Caco-2 (cell line): ENCODE measurements around the gene ZRANB1. TPM values are rescaled to one million over a fixed set of nuclear protein-coding genes. Genes with fewer than 3 reads are reported as not detected.

ENCODE experiments used
- BruUV-seq: library from RNA; stranded (reverse); fragments of 400-500 nt; replicated peaks from 2 replicates; lab custom pipeline; 2021; lab: Mats Ljungman, UMichigan
- CTCF ChIA-PET: fragments of 300-600 bp; sonication (Branson Sonifier 250); formaldehyde crosslinking; loops from one replicate; lab custom pipeline; 2022; ENCODE audit warnings: antibody characterized with exemption; lab: Charles Lee
- POLR2A ChIA-PET: fragments of 300-600 bp; sonication (Branson Sonifier 250); formaldehyde crosslinking; loops from one replicate; lab custom pipeline; 2022; ENCODE audit warnings: antibody characterized with exemption; lab: Charles Lee
- DNase-seq, 2 experiments: peaks; one replicate each; pipeline versions ENCODE4 v3.0.0 to v3.0.0-alpha.2; 2020 to 2022
- H3K27me3 ChIP-seq: replicated peaks from 2 replicates; pipeline ENCODE4 v1.6.0; 2011; ENCODE audit warnings: low read length; ENCODE audit not compliant: control insufficient read depth, insufficient read depth
- H3K36me3 ChIP-seq: 2 replicates; pipeline ENCODE4 v1.5.1; 2011; ENCODE audit warnings: low read length; ENCODE audit not compliant: control insufficient read depth, insufficient read depth
- H3K4me1 ChIP-seq: fragments of 250-450 bp; sonication (Bioruptor Pico); 2 replicates; pipeline ENCODE4 v1.5.1; 2020; ENCODE audit warnings: mild to moderate bottlenecking
- H3K4me3 ChIP-seq: 2 replicates; pipeline ENCODE4 v1.5.1; 2011; ENCODE audit warnings: low read depth, mild to moderate bottlenecking, control low read depth, low read length
- H3K9me3 ChIP-seq: fragments of 250-450 bp; sonication (Bioruptor Pico); 2 replicates; pipeline ENCODE4 v1.5.1; 2020; ENCODE audit warnings: mild to moderate bottlenecking, moderate library complexity
- H3K27ac Mint-ChIP-seq: one replicate; pipeline ENCODE4 v1.8.0; 2022; ENCODE audit warnings: mixed read lengths; ENCODE audit not compliant: unreplicated experiment
- H3K27me3 Mint-ChIP-seq: one replicate; pipeline ENCODE4 v1.8.0; 2022; ENCODE audit warnings: mixed read lengths; ENCODE audit not compliant: insufficient read depth, unreplicated experiment
- H3K36me3 Mint-ChIP-seq: one replicate; pipeline ENCODE4 v1.8.0; 2022; ENCODE audit warnings: mild to moderate bottlenecking, mixed read lengths; ENCODE audit not compliant: insufficient read depth, unreplicated experiment
- H3K4me1 Mint-ChIP-seq: one replicate; pipeline ENCODE4 v1.8.0; 2022; ENCODE audit warnings: low read depth, mixed read lengths; ENCODE audit not compliant: unreplicated experiment
- H3K4me3 Mint-ChIP-seq: one replicate; pipeline ENCODE4 v1.8.0; 2022; ENCODE audit warnings: mild to moderate bottlenecking, moderate library complexity, mixed read lengths; ENCODE audit not compliant: unreplicated experiment
- H3K9me3 Mint-ChIP-seq: one replicate; pipeline ENCODE4 v1.8.0; 2022; ENCODE audit warnings: mixed read lengths; ENCODE audit not compliant: unreplicated experiment
- CTCF ChIP-seq, 2 experiments: fragments of 200-600 bp in 1 of 2; IDR thresholded peaks; 1 replicate in 1 of 2; 2 replicates in 1 of 2; pipeline versions ENCODE4 v1.5.1 to v1.8.0; 2011 to 2022; ENCODE audit warnings: antibody characterized with exemption in 1 of 2, control low read depth in 1 of 2, inconsistent platforms in 1 of 2, low read depth in 1 of 2, low read length in 1 of 2, mild to moderate bottlenecking in 1 of 2, moderate library complexity in 1 of 2; ENCODE audit not compliant: insufficient read depth in 1 of 2, severe bottlenecking in 1 of 2, unreplicated experiment in 1 of 2
- intact Hi-C: fragments of 100-400 bp; cut with micrococcal nuclease; formaldehyde crosslinking; loops from one replicate; pipeline ENCODE4 v1.10.0; 2022; ENCODE audit not compliant: unreplicated experiment
- total RNA-seq: library from RNA; stranded (reverse); gene quantifications from 2 replicates; pipeline ENCODE4 v1.2.3, GENCODE V29; 2022

Gene ZRANB1
- total RNA-seq, 1 experiment from 2014 or later = 24.6 TPM

DNA sequence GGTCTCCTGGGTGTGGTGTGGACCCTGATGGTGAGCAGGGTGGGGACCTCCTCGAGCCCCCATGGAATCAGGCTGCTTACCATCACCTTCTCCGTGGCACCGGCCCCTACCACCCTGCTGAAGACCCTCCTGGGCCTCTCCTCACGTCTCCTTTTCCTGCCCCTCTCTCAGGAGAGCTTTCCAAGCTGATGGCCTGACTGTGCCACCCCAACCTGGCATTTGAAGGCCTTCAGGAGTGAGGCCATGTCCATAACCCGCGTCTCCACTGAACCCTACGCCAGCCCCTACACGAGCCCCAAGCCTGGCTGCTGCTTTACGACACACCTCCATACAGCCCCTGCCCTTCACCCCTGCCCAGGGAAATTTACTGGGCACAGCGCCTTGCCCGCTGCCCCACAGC is 55.4 kb downstream of the ZRANB1 start:
- no peaks in the 10 kb centered on the region for H3K9me3 Mint-ChIP-seq
- DNase-seq = peak in 1 of 2 experiments; percentile 21
- no peaks in the 10 kb centered on the region for H3K27me3 ChIP-seq
- no peaks in the 10 kb centered on the region for H3K9me3 ChIP-seq
- H3K4me3 ChIP-seq = no peak overlapping the region
- CTCF ChIA-PET = no interaction called here
- H3K36me3 ChIP-seq = peaks cover 5% of the 10 kb centered on the region
- no peaks in the 10 kb centered on the region for H3K4me1 Mint-ChIP-seq
- intact Hi-C loops = no loop called here
- H3K4me3 Mint-ChIP-seq = no peak overlapping the region
- BruUV-seq = no TSS peak
- POLR2A ChIA-PET = no interaction called here
- no peak overlapping the region for H3K27ac Mint-ChIP-seq
- no peaks in the 10 kb centered on the region for H3K27me3 Mint-ChIP-seq
- TF ChIP-seq CTCF (IDR thresholded peaks at IDR 0.05; ENCODE audit: insufficient read depth in 1 of 2, low read depth in 1 of 2, low read length in 1 of 2, severe bottlenecking in 1 of 2, unreplicated experiment in 1 of 2) = no peak
- peaks cover 85% of the 10 kb centered on the region for H3K36me3 Mint-ChIP-seq
- no peaks in the 10 kb centered on the region for H3K4me1 ChIP-seq

- Mint-ChIP-seq H3K36me3 (peaks cover 82% of the 10 kb centered on the region), H3K4me1 (no peaks in the 10 kb centered on the region), H3K27ac (no peak overlapping the region), H3K9me3 (no peaks in the 10 kb centered on the region), H3K27me3 (no peaks in the 10 kb centered on the region), H3K4me3 (no peak overlapping the region)
- no peaks in the 10 kb centered on the region for H3K9me3 ChIP-seq
- BruUV-seq = no TSS peak
- no peak for TF ChIP-seq CTCF (IDR thresholded peaks at IDR 0.05; ENCODE audit: insufficient read depth in 1 of 2, low read depth in 1 of 2, low read length in 1 of 2, severe bottlenecking in 1 of 2, unreplicated experiment in 1 of 2)
- H3K27me3 ChIP-seq = no peaks in the 10 kb centered on the region
- peak in 1 of 2 experiments; percentile 27 for DNase-seq
- H3K4me3 ChIP-seq = no peak overlapping the region
- intact Hi-C loops = no loop called here
- ChIA-PET CTCF (no interaction called here), POLR2A (no interaction called here)
- H3K36me3 ChIP-seq = peaks cover 5% of the 10 kb centered on the region
- H3K4me1 ChIP-seq = no peaks in the 10 kb centered on the region
Measured at GRCh38 chr10:124997771-124998623, 56.1 kb downstream of the ZRANB1 start.

GRCh38 chr10:124998624-124999291 is 56.8 kb downstream of the ZRANB1 start:
- Mint-ChIP-seq H3K27ac (no peak overlapping the region), H3K27me3 (no peaks in the 10 kb centered on the region), H3K4me1 (no peaks in the 10 kb centered on the region), H3K9me3 (no peaks in the 10 kb centered on the region), H3K4me3 (no peak overlapping the region), H3K36me3 (peaks cover 82% of the 10 kb centered on the region)
- no peaks in the 10 kb centered on the region for H3K4me1 ChIP-seq
- intact Hi-C loops = no loop called here
- H3K36me3 ChIP-seq = peaks cover 5% of the 10 kb centered on the region
- no peaks in the 10 kb centered on the region for H3K27me3 ChIP-seq
- CTCF ChIA-PET = interaction anchor here (0.6 to 0.7 kb wide), 2 partner anchors 45 to 46 kb away, joined by 3 read pairs; no protein-coding TSS in a partner anchor
- no TSS peak for BruUV-seq
- peak in 1 of 2 experiments; percentile 21 for DNase-seq
- no peak overlapping the region for H3K4me3 ChIP-seq
- POLR2A ChIA-PET = no interaction called here
- no peaks in the 10 kb centered on the region for H3K9me3 ChIP-seq
- no peak for TF ChIP-seq CTCF (IDR thresholded peaks at IDR 0.05; ENCODE audit: insufficient read depth in 1 of 2, low read depth in 1 of 2, low read length in 1 of 2, severe bottlenecking in 1 of 2, unreplicated experiment in 1 of 2)
